Loucy (cell line): ENCODE data around the gene PIAS3.
A peak's percentile ranks its signal among the peaks of the same experiment; 100 is the strongest.

Source experiments
- H2AFZ ChIP-seq: fragments of 200-600 bp; sonication (generic); 2 replicates; pipeline ENCODE4 v1.6.0; 2016; ENCODE audit warnings: antibody characterized with exemption, mild to moderate bottlenecking, low read length, moderate library complexity
- H3F3A ChIP-seq: fragments of 200-600 bp; 2 replicates; pipeline ENCODE4 v1.6.0; 2016; ENCODE audit warnings: antibody characterized with exemption, low read depth, mild to moderate bottlenecking
- H3K27me3 ChIP-seq: fragments of 200-600 bp; sonication (generic); 2 replicates; pipeline ENCODE4 v1.6.1; 2014; ENCODE audit warnings: low read length, mild to moderate bottlenecking; ENCODE audit not compliant: insufficient read depth, poor library complexity, severe bottlenecking
- H3K36me3 ChIP-seq: fragments of 200-600 bp; sonication (generic); 2 replicates; pipeline ENCODE4 v1.6.1; 2016; ENCODE audit warnings: low read length; ENCODE audit not compliant: insufficient read depth
- H3K4me1 ChIP-seq: fragments of 200-600 bp; sonication (generic); 2 replicates; pipeline ENCODE4 v1.5.1; 2014; ENCODE audit warnings: low read length, mild to moderate bottlenecking; ENCODE audit not compliant: insufficient read depth, poor library complexity, severe bottlenecking
- H3K4me2 ChIP-seq: fragments of 200-600 bp; sonication (generic); 2 replicates; pipeline ENCODE4 v1.6.0; 2014; ENCODE audit warnings: antibody characterized with exemption, low read length, low read depth, mild to moderate bottlenecking; ENCODE audit not compliant: poor library complexity, severe bottlenecking
- H3K4me3 ChIP-seq: fragments of 200-600 bp; sonication (generic); 2 replicates; pipeline ENCODE4 v1.5.1; 2014; ENCODE audit warnings: low read length, mild to moderate bottlenecking, mixed read lengths; ENCODE audit not compliant: poor library complexity, severe bottlenecking
- H3K79me2 ChIP-seq: fragments of 200-600 bp; sonication (generic); 2 replicates; pipeline ENCODE4 v1.6.1; 2014; ENCODE audit warnings: low read length; ENCODE audit not compliant: insufficient read depth
- H3K9ac ChIP-seq: fragments of 200-600 bp; sonication (generic); 2 replicates; pipeline ENCODE4 v1.6.0; 2014; ENCODE audit warnings: mild to moderate bottlenecking, low read depth, low read length, moderate library complexity; ENCODE audit not compliant: poor library complexity, severe bottlenecking
- H3K9me2 ChIP-seq: fragments of 200-600 bp; sonication (generic); replicated peaks from 2 replicates; pipeline ENCODE4 v1.6.1; 2016; ENCODE audit warnings: low read depth, low read length, mixed read lengths
- H3K9me3 ChIP-seq: fragments of 200-600 bp; sonication (generic); 2 replicates; pipeline ENCODE4 v1.6.1; 2014; ENCODE audit warnings: mild to moderate bottlenecking, antibody characterized with exemption, low read length, low read depth; ENCODE audit not compliant: insufficient read depth
- H4K20me1 ChIP-seq: fragments of 200-600 bp; sonication (generic); 2 replicates; pipeline ENCODE4 v1.6.0; 2014; ENCODE audit warnings: antibody characterized with exemption, low read length, mild to moderate bottlenecking; ENCODE audit not compliant: insufficient read depth, poor library complexity, severe bottlenecking
- CTCF ChIP-seq: fragments of 200-600 bp; sonication (generic); conservative IDR thresholded peaks from 2 replicates; pipeline ENCODE4 v1.5.1; 2014; ENCODE audit warnings: mild to moderate bottlenecking, antibody characterized with exemption, low read length
- EZH2phosphoT487 ChIP-seq: fragments of 200-600 bp; IDR thresholded peaks from 2 replicates; pipeline ENCODE4 v1.6.1; 2018; ENCODE audit warnings: antibody characterized with exemption, mild to moderate bottlenecking, moderate library complexity, borderline replicate concordance

Gene PIAS3

GRCh38 chr1:145859491-145860023 lies 676 bp upstream of the PIAS3 start:
- peaks cover 17% of the 10 kb centered on the region; the same call in 1 of the 2 replicates for H3K36me3 ChIP-seq
- no peak for TF ChIP-seq EZH2phosphoT487
- no peak for TF ChIP-seq CTCF
- no peaks in the 10 kb centered on the region for H3K9me3 ChIP-seq
- peaks cover 11% of the 10 kb centered on the region for H3K4me1 ChIP-seq
- H2AFZ ChIP-seq: peak overlapping the region; percentile 93
- H4K20me1 ChIP-seq: peaks cover 11% of the 10 kb centered on the region
- H3K27me3 ChIP-seq: no peaks in the 10 kb centered on the region
- H3K9me2 ChIP-seq: no peaks in the 10 kb centered on the region
- H3K4me3 ChIP-seq: peak overlapping the region; percentile 87
- peak overlapping the region; percentile 62 for H3K4me2 ChIP-seq
- peaks cover 17% of the 10 kb centered on the region for H3K79me2 ChIP-seq
- peak overlapping the region; percentile 83 for H3K9ac ChIP-seq
- H3F3A ChIP-seq: peaks cover 3% of the 10 kb centered on the region; the same call in 1 of the 2 replicates

- TF ChIP-seq CTCF (no peak), EZH2phosphoT487 (no peak)
- Histone ChIP-seq H3K36me3 (peaks cover 29% of the 10 kb centered on the region; the same call in 1 of the 2 replicates), H3F3A (peaks cover 3% of the 10 kb centered on the region; the same call in 1 of the 2 replicates), H3K4me1 (peaks cover 11% of the 10 kb centered on the region), H3K79me2 (peaks cover 17% of the 10 kb centered on the region), H4K20me1 (peaks cover 11% of the 10 kb centered on the region), H3K9me2 (no peaks in the 10 kb centered on the region), H3K9ac (peak overlapping the region; percentile 83), H3K4me3 (peak overlapping the region; percentile 87), H3K27me3 (no peaks in the 10 kb centered on the region), H2AFZ (peak overlapping the region; percentile 93), H3K9me3 (no peaks in the 10 kb centered on the region), H3K4me2 (peak overlapping the region; percentile 96)
Observed at GRCh38 chr1:145858238-145858900, 512 bp downstream of the PIAS3 start.

GRCh38 chr1:145857170-145857569 lies 1.7 kb downstream of the PIAS3 start:
- peaks cover 11% of the 10 kb centered on the region for H4K20me1 ChIP-seq
- no peaks in the 10 kb centered on the region for H3K9me2 ChIP-seq
- peaks cover 3% of the 10 kb centered on the region; the same call in 1 of the 2 replicates for H3F3A ChIP-seq
- H2AFZ ChIP-seq: no peak overlapping the region
- H3K27me3 ChIP-seq: no peaks in the 10 kb centered on the region
- H3K4me2 ChIP-seq: peak overlapping the region; percentile 96
- no peak overlapping the region for H3K4me3 ChIP-seq
- H3K4me1 ChIP-seq: peaks cover 11% of the 10 kb centered on the region
- peaks cover 38% of the 10 kb centered on the region; the same call in 1 of the 2 replicates for H3K36me3 ChIP-seq
- H3K79me2 ChIP-seq: peaks cover 17% of the 10 kb centered on the region
- no peaks in the 10 kb centered on the region for H3K9me3 ChIP-seq
- no peak for TF ChIP-seq EZH2phosphoT487
- no peak for TF ChIP-seq CTCF
- peak overlapping the region; percentile 83 for H3K9ac ChIP-seq
